K562 (cell line): ENCODE results near the gene EHMT2. TPM values are rescaled to one million over a fixed set of nuclear protein-coding genes. Genes with fewer than 3 reads are reported as not detected.

Experiments
- ARNT ChIP-seq, 2 experiments: fragments of 450-650 bp; IDR thresholded peaks; 2 replicates each; pipeline ENCODE4 v1.6.1; 2016; ENCODE audit warnings: mild to moderate bottlenecking in 1 of 2
- BHLHE40 ChIP-seq: IDR thresholded peaks from 2 replicates; pipeline ENCODE4 v1.6.1; 2011; ENCODE audit warnings: low read length, improper control_type of control experiment
- CHD1 ChIP-seq: fragments of 200-600 bp; sonication (generic); IDR thresholded peaks from one replicate; pipeline ENCODE4 v1.6.1; 2012; ENCODE audit warnings: mild to moderate bottlenecking, moderate library complexity, low read length, inconsistent platforms
- HLTF ChIP-seq: fragments of 450-650 bp; IDR thresholded peaks from 2 replicates; pipeline ENCODE4 v1.6.1; 2016
- IRF1 ChIP-seq: sonication (generic); formaldehyde crosslinking; IDR thresholded peaks from 2 replicates; pipeline ENCODE4 v1.8.0; 2022; ENCODE audit warnings: missing genetic modification reagents, mild to moderate bottlenecking, borderline replicate concordance
- MAZ ChIP-seq, 2 experiments: fragments of 450-650 bp in 1 of 2; sonication (generic) in 1 of 2; formaldehyde crosslinking; IDR thresholded peaks in 1 of 2; conservative IDR thresholded peaks in 1 of 2; 2 replicates each; pipeline versions ENCODE4 v1.4.0 to v1.5.0; 2020; ENCODE audit warnings: mild to moderate bottlenecking in 1 of 2, missing genetic modification reagents in 1 of 2
- MED1 ChIP-seq: sonication (generic); formaldehyde crosslinking; IDR thresholded peaks from 2 replicates; pipeline ENCODE4 v1.8.1; 2023; ENCODE audit warnings: missing genetic modification reagents, borderline replicate concordance
- REST ChIP-seq, 2 experiments: fragments of 450-650 bp; formaldehyde crosslinking in 1 of 2; IDR thresholded peaks; 2 replicates each; pipeline versions ENCODE4 v1.4.0 to v1.6.1; 2014 to 2020; ENCODE audit warnings: mild to moderate bottlenecking in 2 of 2, borderline replicate concordance in 1 of 2, low read depth in 1 of 2
- SFPQ ChIP-seq: fragments of 200-400 bp; formaldehyde crosslinking; IDR thresholded peaks from 2 replicates; pipeline ENCODE4 v1.6.1; 2017; ENCODE audit warnings: mild to moderate bottlenecking, low read depth, low read length, moderate library complexity
- SMARCE1 ChIP-seq: fragments of 450-650 bp; IDR thresholded peaks from 2 replicates; pipeline ENCODE4 v1.7.1; 2016; ENCODE audit warnings: mild to moderate bottlenecking
- TEAD4 ChIP-seq, 2 experiments: sonication (generic) in 1 of 2; formaldehyde crosslinking in 1 of 2; IDR thresholded peaks; 2 replicates each; pipeline versions ENCODE4 v1.6.1 to v1.8.0; 2012 to 2022; ENCODE audit warnings: borderline replicate concordance in 1 of 2, inconsistent platforms in 1 of 2, low read length in 1 of 2, mild to moderate bottlenecking in 1 of 2, missing genetic modification reagents in 1 of 2
- U2AF1 ChIP-seq: fragments of 200-400 bp; formaldehyde crosslinking; optimal IDR thresholded peaks from 2 replicates; pipeline ENCODE3; 2017; ENCODE audit warnings: mild to moderate bottlenecking, low read depth, low read length, moderate library complexity
- ZKSCAN3 ChIP-seq: fragments of 250-450 bp; sonication (Bioruptor Pico); IDR thresholded peaks from 2 replicates; pipeline ENCODE4 v1.4.0; 2020
- ZNF121 ChIP-seq: sonication (generic); formaldehyde crosslinking; conservative IDR thresholded peaks from 2 replicates; pipeline ENCODE4 v1.8.0; 2022; ENCODE audit warnings: missing genetic modification reagents
- polyA plus RNA-seq, 8 experiments: library from polyadenylated mRNA; depleted of rRNA in 4 of 8; stranded (reverse) in 5 of 8; unstranded in 3 of 8; fragments of >200 nt; fragmentation: Nextera tagmentation in 2 of 8; fragmentation: Illumina TruSeq in 1 of 8; extraction: Ambion mirVana in 2 of 8; extraction: Trizol in 1 of 8; gene quantifications; 2 replicates each; pipeline versions ENCODE4 v1.2.1 to v1.2.3, GENCODE V29; 2011 to 2014; ENCODE audit warnings: inconsistent platforms in 1 of 8, missing spikeins in 1 of 8
- total RNA-seq, 7 experiments: library from RNA; depleted of rRNA in 6 of 7; stranded (reverse); fragments of >200 nt in 6 of 7; fragmentation: Illumina TruSeq in 2 of 7; extraction: Trizol in 2 of 7; gene quantifications; 2 replicates each; pipeline versions ENCODE4 v1.2.1 to v1.2.3, GENCODE V29; 2011 to 2021; ENCODE audit warnings: low replicate concordance in 1 of 7

Gene EHMT2
- total and polyA plus RNA-seq, 9 of the 15 experiments (the other 6 are each of a cell fraction or from before 2014, with no cell fraction given), result 2.1 to 63.8 (median 38.5) TPM

GRCh38 chr6:31836474-31837368 is 60.8 kb downstream of the EHMT2 start (continued):
- TF ChIP-seq IRF1 (CRISPR knock-in tag), result no peak
- no peak for TF ChIP-seq SFPQ
- TF ChIP-seq HLTF, result peak; percentile 29; the same call in 1 of the 2 replicates
- TF ChIP-seq ZNF121 (CRISPR knock-in tag), result no peak
- TF ChIP-seq ARNT (IDR thresholded peaks at IDR 0.05), result peak in 1 of 2 experiments; percentile 82; a peak in 2 of 4 replicates
- no peak for TF ChIP-seq U2AF1
- TF ChIP-seq MAZ (CRISPR knock-in tag; conservative IDR thresholded peaks at IDR 0.05 in 1 of 2, IDR thresholded peaks at IDR 0.05 in 1 of 2), result 0 out of 4 replicates have a peak, but pooled peaks of 1 of the 2 experiments have one; percentile 34
- peak; percentile 11; the same call in 1 of the 2 replicates for TF ChIP-seq REST (IDR thresholded peaks at IDR 0.05; ENCODE audit: borderline replicate concordance)
- no peak for TF ChIP-seq REST (CRISPR knock-in tag; IDR thresholded peaks at IDR 0.05; ENCODE audit: low read depth)
- no peak for TF ChIP-seq ZKSCAN3
- no peak; the same call in 1 of the 2 replicates for TF ChIP-seq TEAD4 (IDR thresholded peaks at IDR 0.05; ENCODE audit: low read length)
- TF ChIP-seq TEAD4 (CRISPR knock-in tag; IDR thresholded peaks at IDR 0.05; ENCODE audit: borderline replicate concordance), result no peak
- no peak for TF ChIP-seq MED1
- TF ChIP-seq BHLHE40, result no peak
- peak; percentile 68 for TF ChIP-seq CHD1
- TF ChIP-seq SMARCE1, result no peak
